Left renal cortex interstitium (tissue), 4 donors: ENCODE data around the gene TFB1M. TPM values are rescaled to one million over a fixed set of nuclear protein-coding genes. Genes with fewer than 3 reads are reported as not detected.

Source experiments
- DNase-seq, 4 donors: peaks; one replicate each; pipeline ENCODE4 v3.0.0-alpha.2; 2013; ENCODE audit warnings: low read depth in 4 of 4, low spot score in 2 of 4, missing footprints in 1 of 4
- polyA plus RNA-seq, 4 donors: library from polyadenylated mRNA; unstranded; fragments of 120-200 nt; gene quantifications; one replicate each; pipeline ENCODE4 v1.2.1, GENCODE V29; 2013; ENCODE audit not compliant: insufficient read length in 4 of 4

TFB1M gene
- polyA plus RNA-seq, 4 donors = 16.4 to 28.2 (median 20.1) TPM

DNA sequence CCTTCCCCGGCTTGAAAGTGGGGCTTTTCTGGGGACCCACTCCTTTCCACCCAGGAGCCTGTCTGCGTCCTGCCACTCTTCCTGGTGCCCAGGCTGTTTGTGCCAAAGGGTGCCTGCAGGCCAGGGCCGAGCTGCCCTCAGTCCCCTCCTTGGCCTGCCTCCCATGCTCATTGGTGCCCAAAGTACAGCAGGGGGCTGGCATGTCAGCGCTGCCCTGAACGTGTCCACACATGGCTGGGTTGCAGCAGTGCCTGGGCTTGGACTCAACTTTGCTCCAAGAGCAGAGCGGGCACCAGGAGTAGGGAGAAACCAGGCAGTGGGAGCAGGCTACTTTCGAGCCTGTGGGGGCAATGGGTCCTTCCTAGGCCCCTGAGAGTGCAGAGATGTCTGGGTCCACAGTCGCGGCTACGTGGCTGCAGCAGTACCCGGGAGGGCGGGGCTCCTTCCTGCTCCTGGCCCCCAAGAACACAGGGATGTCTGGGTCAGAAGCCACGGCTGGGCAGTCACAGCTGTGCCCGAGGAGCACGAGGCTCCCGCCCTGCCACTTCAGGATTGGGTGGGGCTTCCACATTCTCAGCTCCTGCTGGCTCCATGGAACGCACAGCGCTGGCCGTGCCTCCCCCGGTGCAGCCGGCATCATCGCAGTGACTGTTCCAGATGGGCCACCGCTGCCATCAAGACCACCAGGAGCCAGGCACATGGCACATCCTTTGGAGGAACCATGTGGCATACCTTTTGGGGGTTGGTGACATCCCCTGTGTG lies 100.5 kb downstream of the TFB1M start:
- DNase-seq = no peak

DNA sequence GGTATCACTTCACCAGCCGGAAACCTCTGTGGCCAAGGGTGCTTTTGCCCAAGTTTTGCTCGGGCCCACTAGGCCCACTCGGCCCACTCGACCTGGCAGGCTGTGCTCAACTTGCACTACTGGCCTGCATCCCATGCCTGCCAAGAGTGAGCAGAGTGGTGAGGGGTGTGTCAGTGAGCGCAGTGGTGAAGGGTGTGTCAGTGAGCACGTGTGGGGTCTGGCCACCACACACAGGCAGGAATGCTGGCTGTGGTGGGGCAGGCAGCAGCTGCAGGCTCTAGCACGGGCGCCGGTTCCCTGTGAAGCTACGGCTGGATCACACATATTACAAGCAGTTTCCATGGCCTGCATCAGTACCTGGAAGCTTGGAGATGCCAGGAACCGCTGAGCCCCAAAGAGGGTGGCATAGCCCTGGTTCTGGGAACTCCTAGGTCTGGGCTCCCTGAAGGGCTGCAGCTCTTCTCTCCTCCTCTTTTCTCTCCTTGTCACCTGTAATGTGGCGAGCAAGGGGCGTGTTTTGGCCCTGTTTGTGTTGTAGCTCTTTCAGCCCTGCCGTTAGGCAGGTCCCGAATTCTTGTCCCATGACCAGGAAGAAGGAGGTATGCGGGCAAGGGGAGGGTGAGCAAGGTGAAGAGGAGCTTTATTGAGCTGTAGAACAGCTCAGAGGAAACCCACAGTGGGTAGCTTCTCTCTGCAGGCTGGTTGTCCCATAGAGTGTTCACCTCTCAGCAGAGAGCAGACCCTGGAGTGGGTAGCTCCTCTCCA lies 101.5 kb downstream of the TFB1M start:
- DNase-seq = no peak

DNA sequence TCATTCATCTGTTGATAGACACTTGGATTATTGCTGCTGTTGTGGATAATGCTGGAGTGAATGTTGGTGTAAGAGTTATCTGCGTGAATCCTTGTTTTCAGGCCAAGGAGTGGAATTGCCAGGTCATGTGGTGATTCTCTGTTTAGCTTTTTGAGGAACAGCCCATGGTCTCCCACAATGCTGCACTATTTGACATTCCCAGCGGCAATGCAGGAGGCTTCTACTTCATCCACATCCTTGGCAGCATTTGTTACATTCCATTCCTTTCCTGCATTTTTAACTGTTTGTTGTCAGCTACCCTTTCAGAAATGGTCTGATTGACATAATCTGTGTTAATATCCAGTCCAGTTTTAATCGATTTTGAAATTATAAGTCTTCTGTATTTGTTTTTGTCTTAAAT lies 102.2 kb downstream of the TFB1M start:
- no peak for DNase-seq

DNA sequence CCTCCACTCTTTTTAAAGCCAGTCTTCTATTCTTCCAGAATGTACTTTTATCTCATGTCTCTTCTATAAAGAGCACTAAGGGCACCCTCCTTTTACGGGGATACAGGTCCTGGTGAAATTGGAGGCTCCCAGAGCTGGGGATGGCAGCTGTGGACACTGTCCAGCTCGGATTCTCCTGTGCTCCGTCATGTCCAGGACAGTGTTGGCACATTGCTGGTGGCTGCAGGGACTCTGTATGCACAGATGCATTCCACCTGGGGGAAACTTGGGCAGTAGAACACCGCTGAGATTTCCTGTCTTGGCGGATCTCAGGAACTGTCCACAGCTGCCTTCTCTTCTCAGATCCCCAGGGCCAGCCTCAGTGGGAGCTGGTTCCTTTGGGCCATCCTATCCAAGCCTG lies 107.1 kb downstream of the TFB1M start:
- no peak for DNase-seq

Other genes with a start within 250 kb of the TFB1M start
- gene CLDN20, start 50.5 kb downstream of the TFB1M start, polyA plus RNA-seq = 1 to 10 TPM in 2 of 4 donors, under 1 TPM in 2; 0.38 to 2.7 (median 1.6) TPM
- gene NOX3, start 141.4 kb upstream of the TFB1M start, polyA plus RNA-seq = 1 to 10 TPM; 1.2 to 3.1 (median 1.7) TPM